ENCODE data around the gene HSD11B1.

The HSD11B1 gene

GRCh38 chr1:209674957-209675564 is 29.6 kb upstream of the HSD11B1 start, which contains the start of gene G0S2:
TSS of gene G0S2 (plus strand) at chr1:209675412. CDS start at chr1:209675685, 273 bp downstream.
- peak within 1 kb of the TSS; percentile 32 for H3K4me3 ChIP-seq (ENCODE audit: low read depth, low read length)
- in situ Hi-C loops (cut with HindIII; ENCODE audit: low sequenced_read_pairs), result no loop called here
- no peak for DNase-seq (ENCODE audit: low read depth)
- TF ChIP-seq CTCF (IDR thresholded peaks at IDR 0.05; ENCODE audit: low read depth, low read length, missing control alignments), result no peak

- no peak for DNase-seq (ENCODE audit: low read depth)
- in situ Hi-C loops (cut with HindIII; ENCODE audit: low sequenced_read_pairs), result no loop called here
- no peak for TF ChIP-seq CTCF (IDR thresholded peaks at IDR 0.05; ENCODE audit: low read depth, low read length, missing control alignments)
- H3K4me3 ChIP-seq (ENCODE audit: low read depth, low read length), result peak overlapping the region; percentile 32
These were observed 29.0 kb upstream of the HSD11B1 start for GRCh38 chr1:209675565-209676154.

GRCh38 chr1:209678981-209679539 is 25.6 kb upstream of the HSD11B1 start:
- H3K4me3 ChIP-seq (ENCODE audit: low read depth, low read length), result no peak overlapping the region
- DNase-seq (ENCODE audit: low read depth), result no peak
- no peak for TF ChIP-seq CTCF (IDR thresholded peaks at IDR 0.05; ENCODE audit: low read depth, low read length, missing control alignments)
- in situ Hi-C loops (cut with HindIII; ENCODE audit: low sequenced_read_pairs), result no loop called here

- in situ Hi-C loops (cut with HindIII; ENCODE audit: low sequenced_read_pairs), result no loop called here
- DNase-seq (ENCODE audit: low read depth), result no peak
These were observed 18.8 kb upstream of the HSD11B1 start for GRCh38 chr1:209685821-209686220.

GRCh38 chr1:209686322-209686721 is 18.3 kb upstream of the HSD11B1 start:
- TF ChIP-seq CTCF (IDR thresholded peaks at IDR 0.05; ENCODE audit: low read depth, low read length, missing control alignments), result no peak
- in situ Hi-C loops (cut with HindIII; ENCODE audit: low sequenced_read_pairs), result no loop called here
- H3K4me3 ChIP-seq (ENCODE audit: low read depth, low read length), result no peak overlapping the region

More at GRCh38 chr1:209685821-209686220, 18.8 kb upstream of the HSD11B1 start:
- no peak overlapping the region for H3K4me3 ChIP-seq (ENCODE audit: low read depth, low read length)
- no peak for TF ChIP-seq CTCF (IDR thresholded peaks at IDR 0.05; ENCODE audit: low read depth, low read length, missing control alignments)

GRCh38 chr1:209688746-209689234 is 15.9 kb upstream of the HSD11B1 start:
- in situ Hi-C loops (cut with HindIII; ENCODE audit: low sequenced_read_pairs), result no loop called here
- DNase-seq (ENCODE audit: low read depth), result no peak
- no peak overlapping the region for H3K4me3 ChIP-seq (ENCODE audit: low read depth, low read length)
- TF ChIP-seq CTCF (IDR thresholded peaks at IDR 0.05; ENCODE audit: low read depth, low read length, missing control alignments), result no peak

More at GRCh38 chr1:209686322-209686721, 18.3 kb upstream of the HSD11B1 start:
- no peak for DNase-seq (ENCODE audit: low read depth)

Data from astrocyte of the cerebellum (primary cell).